KOPT-K1 (cell line): ENCODE measurements around the gene KRABD2.

Experiments used
- H3K27ac ChIP-seq: fragments of 200-600 bp; sonication (generic); 2 replicates; pipeline ENCODE4 v1.5.1; 2016; ENCODE audit warnings: antibody characterized with exemption, mild to moderate bottlenecking, low read depth, low read length; ENCODE audit not compliant: poor library complexity, severe bottlenecking
- H3K36me3 ChIP-seq: fragments of 200-600 bp; sonication (generic); 2 replicates; pipeline ENCODE4 v1.5.1; 2017; ENCODE audit warnings: antibody characterized with exemption, mild to moderate bottlenecking, low read length, moderate library complexity; ENCODE audit not compliant: insufficient read depth
- H3K9me3 ChIP-seq: fragments of 200-600 bp; sonication (generic); 2 replicates; pipeline ENCODE4 v1.5.1; 2017; ENCODE audit warnings: antibody characterized with exemption, low read length, mild to moderate bottlenecking; ENCODE audit not compliant: insufficient read depth, poor library complexity, severe bottlenecking

KRABD2 gene

DNA sequence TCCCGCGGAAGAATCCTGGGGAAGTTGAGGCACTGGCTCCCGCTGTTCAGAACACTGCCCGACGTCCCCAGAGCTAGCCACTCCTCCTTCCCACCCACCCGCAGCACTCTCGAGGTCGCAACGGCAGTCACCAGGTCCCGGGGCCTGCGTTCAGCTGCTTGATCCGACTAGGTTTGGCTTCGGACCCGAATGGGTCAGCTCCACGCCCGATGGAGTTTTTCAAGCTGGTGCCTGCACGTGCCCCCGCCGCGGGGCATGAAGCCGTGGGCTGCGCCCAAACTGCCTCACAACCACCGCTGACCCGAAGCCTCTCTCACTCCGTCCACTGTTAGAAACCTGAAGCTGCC is 49.2 kb downstream of the KRABD2 start:
- Histone ChIP-seq H3K9me3 (no peaks in the 10 kb centered on the region), H3K36me3 (no peaks in the 10 kb centered on the region), H3K27ac (no peak overlapping the region)
